Peyer's patch (tissue), 4 donors: ENCODE measurements around the gene TSHZ1. TPM values are rescaled to one million over a fixed set of nuclear protein-coding genes. Genes with fewer than 3 reads are reported as not detected.

ENCODE experiments used
- DNase-seq, 3 donors: peaks; one replicate each; pipeline ENCODE4 v3.0.0-alpha.2; 2017 to 2019
- H3K27ac ChIP-seq, 4 donors: fragments of 200-600 bp; sonication (generic); one replicate each; pipeline ENCODE4 v1.5.1; 2016 to 2019
- H3K27me3 ChIP-seq, 2 donors: fragments of 200-600 bp; sonication (generic); one replicate each; pipeline ENCODE4 v1.5.1; 2019
- H3K36me3 ChIP-seq, 3 donors: fragments of 200-600 bp; sonication (generic); one replicate each; pipeline ENCODE4 v1.5.1; 2016 to 2019
- H3K4me1 ChIP-seq, 4 donors: fragments of 200-600 bp; sonication (generic); one replicate each; pipeline ENCODE4 v1.5.1; 2016 to 2019
- H3K4me3 ChIP-seq, 4 donors: fragments of 200-600 bp; sonication (generic); 1 replicate in 3 of 4; 2 replicates in 1 of 4; pipeline ENCODE4 v1.5.1; 2016 to 2019; ENCODE audit warnings: mild to moderate bottlenecking in 1 of 4
- H3K9me3 ChIP-seq, 4 donors: fragments of 200-600 bp; sonication (generic); one replicate each; pipeline ENCODE4 v1.5.1; 2016 to 2019; ENCODE audit warnings: mild to moderate bottlenecking in 1 of 4
- CTCF ChIP-seq, 6 experiments: fragments of 450-650 bp in 4 of 6; fragments of 200-600 bp in 2 of 6; sonication (generic) in 1 of 6; IDR thresholded peaks; one replicate each; pipeline ENCODE4 v1.5.1; 2017 to 2019; ENCODE audit warnings: antibody characterized with exemption in 6 of 6, mild to moderate bottlenecking in 3 of 6, moderate library complexity in 1 of 6
- POLR2A ChIP-seq, 2 donors: fragments of 450-650 bp; IDR thresholded peaks; one replicate each; pipeline ENCODE4 v1.5.1; 2017; ENCODE audit warnings: antibody characterized with exemption in 2 of 2, mild to moderate bottlenecking in 2 of 2, moderate library complexity in 2 of 2
- total RNA-seq, 4 donors: library from RNA; depleted of rRNA; stranded (reverse); fragments of >200 nt; gene quantifications; one replicate each; pipeline ENCODE4 v1.1.0, GENCODE V29; 2016

Gene TSHZ1
- total RNA-seq, 4 donors from 2014 or later = 12.4 to 34.8 (median 28.4) TPM

GRCh38 chr18:75336767-75337166, 126.2 kb downstream of the TSHZ1 start:
- DNase-seq = no peak

GRCh38 chr18:75337348-75337747, 126.8 kb downstream of the TSHZ1 start:
- Histone ChIP-seq H3K4me1 (no peaks in the 10 kb centered on the region), H3K4me3 (no peak overlapping the region), H3K36me3 (no peaks in the 10 kb centered on the region), H3K27me3 (no peaks in the 10 kb centered on the region), H3K27ac (no peak overlapping the region), H3K9me3 (no peaks in the 10 kb centered on the region)
- no peak for TF ChIP-seq CTCF (IDR thresholded peaks at IDR 0.05)
- TF ChIP-seq POLR2A (IDR thresholded peaks at IDR 0.05) = no peak
- DNase-seq = no peak

More at GRCh38 chr18:75336767-75337166, 126.2 kb downstream of the TSHZ1 start:
- no peak overlapping the region for H3K27ac ChIP-seq
- no peak for TF ChIP-seq POLR2A (IDR thresholded peaks at IDR 0.05)
- TF ChIP-seq CTCF (IDR thresholded peaks at IDR 0.05) = no peak
- no peaks in the 10 kb centered on the region for H3K36me3 ChIP-seq
- no peaks in the 10 kb centered on the region for H3K27me3 ChIP-seq
- H3K9me3 ChIP-seq = no peaks in the 10 kb centered on the region
- H3K4me3 ChIP-seq = no peak overlapping the region
- H3K4me1 ChIP-seq = no peaks in the 10 kb centered on the region

- no peaks in the 10 kb centered on the region for H3K27me3 ChIP-seq
- DNase-seq = no peak
Measured at GRCh38 chr18:75338631-75339030, 128.0 kb downstream of the TSHZ1 start.

More at GRCh38 chr18:75338631-75339030, 128.0 kb downstream of the TSHZ1 start:
- no peaks in the 10 kb centered on the region for H3K4me1 ChIP-seq
- H3K4me3 ChIP-seq = no peak overlapping the region
- H3K27ac ChIP-seq = no peak overlapping the region
- TF ChIP-seq CTCF (IDR thresholded peaks at IDR 0.05) (no peak), POLR2A (IDR thresholded peaks at IDR 0.05) (no peak)
- H3K36me3 ChIP-seq = no peaks in the 10 kb centered on the region
- no peaks in the 10 kb centered on the region for H3K9me3 ChIP-seq

Other genes starting within 250 kb of the TSHZ1 start
- 10 to 100 TPM; 19.6 to 24.1 (median 20.8) TPM for gene PTGR3, start 1.7 kb upstream of the TSHZ1 start, total RNA-seq
- not detected for gene SMIM21, start 216.9 kb downstream of the TSHZ1 start, total RNA-seq